ENCODE data around the gene E2F1. TPM values are rescaled to one million over a fixed set of nuclear protein-coding genes. Genes with fewer than 3 reads are reported as not detected.
A peak's percentile ranks its signal among the peaks of the same experiment; 100 is the strongest.

The E2F1 gene
- total RNA-seq, 1 donor from 2014 or later, result 8.9 TPM

- peak overlapping the region; percentile 83 for H3K27ac Mint-ChIP-seq
- no peak for ATAC-seq (ENCODE audit: low read depth)
- H3K27me3 Mint-ChIP-seq, result no peaks in the 10 kb centered on the region
- H3K4me1 Mint-ChIP-seq, result peaks cover 34% of the 10 kb centered on the region
- CTCF ChIA-PET, result interaction anchor here (1.1 to 2.0 kb wide), 3 partner anchors 10 to 207 kb away, joined by 3 to 9 read pairs (median 3); partner anchors contain the start of gene ZNF341
- H3K36me3 Mint-ChIP-seq (ENCODE audit: low read depth), result no peaks in the 10 kb centered on the region
- H3K9me3 Mint-ChIP-seq, result no peaks in the 10 kb centered on the region
- intact Hi-C loops (cut with micrococcal nuclease), result no loop called here
- DNase-seq, result no peak
- no peak for TF ChIP-seq CTCF (IDR thresholded peaks at IDR 0.05)
- peak overlapping the region; percentile 87 for H3K4me3 Mint-ChIP-seq
- POLR2A ChIA-PET, result interaction anchor here (0.6 to 3.0 kb wide), 17 partner anchors 8 to 448 kb away, joined by 3 to 18 read pairs (median 4); partner anchors contain the start of genes CBFA2T2, EIF2S2, RALY and SNTA1
These were observed 22.0 kb downstream of the E2F1 start for GRCh38 chr20:33664085-33664761.

- no peaks in the 10 kb centered on the region for H3K36me3 Mint-ChIP-seq (ENCODE audit: low read depth)
- TF ChIP-seq CTCF (IDR thresholded peaks at IDR 0.05), result no peak
- CTCF ChIA-PET, result interaction anchor here (0.6 to 2.0 kb wide), 4 partner anchors 9 to 206 kb away, joined by 3 to 9 read pairs (median 3); partner anchors contain the start of gene ZNF341
- peak overlapping the region; percentile 77 for H3K27ac Mint-ChIP-seq
- ATAC-seq (ENCODE audit: low read depth) (peak; percentile 59), DNase-seq (peak; percentile 80)
- no peaks in the 10 kb centered on the region for H3K9me3 Mint-ChIP-seq
- H3K27me3 Mint-ChIP-seq, result no peaks in the 10 kb centered on the region
- H3K4me3 Mint-ChIP-seq, result peak overlapping the region; percentile 87
- POLR2A ChIA-PET, result interaction anchor here (0.6 to 3.0 kb wide), 14 partner anchors 9 to 449 kb away, joined by 3 to 18 read pairs (median 4); partner anchors contain the start of genes CBFA2T2, CDK5RAP1, EIF2S2 and RALY
- peaks cover 32% of the 10 kb centered on the region for H3K4me1 Mint-ChIP-seq
- intact Hi-C loops (cut with micrococcal nuclease), result loop anchor here (1.0 to 2.0 kb wide), 2 partner anchors 148 to 255 kb away; partner anchors contain the start of gene CHMP4B
These were observed 22.8 kb downstream of the E2F1 start for GRCh38 chr20:33663161-33664084.

- H3K4me3 Mint-ChIP-seq, result peak within 1 kb of the TSS; percentile 87
- H3K27ac Mint-ChIP-seq, result peak within 1 kb of the TSS; percentile 56
- no peaks in the 10 kb centered on the region for H3K27me3 Mint-ChIP-seq
- no peak for DNase-seq
- no peak for ATAC-seq (ENCODE audit: low read depth)
- H3K36me3 Mint-ChIP-seq (ENCODE audit: low read depth), result no peaks in the 10 kb centered on the region
- intact Hi-C loops (cut with micrococcal nuclease), result loop anchor here (2.0 kb wide), 1 partner anchor 253 kb away; no protein-coding TSS in a partner anchor
- TF ChIP-seq CTCF (IDR thresholded peaks at IDR 0.05), result no peak
- CTCF ChIA-PET, result interaction anchor here (2.0 kb wide), 1 partner anchor 8 kb away, joined by 9 read pairs; no protein-coding TSS in a partner anchor
- H3K9me3 Mint-ChIP-seq, result no peaks in the 10 kb centered on the region
- peaks cover 27% of the 10 kb centered on the region for H3K4me1 Mint-ChIP-seq
- POLR2A ChIA-PET, result interaction anchor here (0.5 to 2.1 kb wide), 3 partner anchors 23 to 331 kb away, joined by 3 to 7 read pairs (median 6); partner anchors contain the start of gene RALY
These were observed 24.0 kb downstream of the E2F1 start, which contains the start of gene C20orf144 for GRCh38 chr20:33662172-33662571. Gene C20orf144, plus strand, starts transcription at chr20:33662327. Its CDS starts 19 bp downstream, at chr20:33662346.

- Mint-ChIP-seq H3K9me3 (no peaks in the 10 kb centered on the region), H3K4me3 (no peak overlapping the region), H3K27ac (no peak overlapping the region), H3K27me3 (no peaks in the 10 kb centered on the region), H3K4me1 (peaks cover 20% of the 10 kb centered on the region), H3K36me3 (ENCODE audit: low read depth) (no peaks in the 10 kb centered on the region)
- TF ChIP-seq CTCF (IDR thresholded peaks at IDR 0.05), result no peak
- CTCF ChIA-PET, result no interaction called here
- POLR2A ChIA-PET, result interaction anchor here (0.6 to 1.0 kb wide), 2 partner anchors 8 to 113 kb away, joined by 3 to 4 read pairs; no protein-coding TSS in a partner anchor
- DNase-seq, result no peak
- no peak for ATAC-seq (ENCODE audit: low read depth)
- intact Hi-C loops (cut with micrococcal nuclease), result no loop called here
These were observed 25.5 kb downstream of the E2F1 start for GRCh38 chr20:33660685-33661058.
